IPS-15b (cell line): ENCODE results near the gene CAMKV.

Experiments
- H3K27me3 ChIP-seq: one replicate; pipeline ENCODE4 v1.6.1; 2013; ENCODE audit warnings: low read length; ENCODE audit not compliant: control insufficient read depth, insufficient read depth
- H3K36me3 ChIP-seq: one replicate; pipeline ENCODE4 v1.6.1; 2013; ENCODE audit warnings: low read length; ENCODE audit not compliant: control insufficient read depth, insufficient read depth
- H3K4me1 ChIP-seq: one replicate; pipeline ENCODE4 v1.6.1; 2013; ENCODE audit warnings: mild to moderate bottlenecking, low read length; ENCODE audit not compliant: control insufficient read depth, insufficient read depth
- H3K4me3 ChIP-seq: one replicate; pipeline ENCODE4 v1.5.1; 2013; ENCODE audit warnings: low read depth, low read length
- H3K9ac ChIP-seq: one replicate; pipeline ENCODE4 v1.6.1; 2013; ENCODE audit warnings: low read depth, mild to moderate bottlenecking, low read length
- H3K9me3 ChIP-seq: one replicate; pipeline ENCODE4 v1.6.1; 2013; ENCODE audit warnings: mild to moderate bottlenecking, low read length; ENCODE audit not compliant: control insufficient read depth, insufficient read depth

CAMKV gene

DNA sequence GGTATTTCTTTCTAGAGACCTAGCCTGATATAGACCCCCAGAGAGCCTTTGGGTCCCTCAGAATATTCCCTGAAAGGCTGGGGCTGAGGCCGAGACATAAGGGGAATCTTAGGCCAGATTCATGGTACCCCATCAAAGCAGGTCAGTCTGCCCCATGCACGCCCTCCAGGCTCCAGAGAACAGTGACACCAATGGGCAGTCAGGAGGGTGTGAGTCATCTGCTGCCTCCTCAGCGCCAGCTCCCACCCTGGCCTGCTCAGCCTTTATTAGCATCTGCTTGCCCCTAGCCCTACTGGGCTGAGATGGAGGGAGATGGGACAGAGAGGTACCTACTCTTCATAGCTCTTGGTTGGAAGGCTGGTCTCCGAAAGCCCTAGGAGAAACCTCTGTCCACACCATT is 14.3 kb upstream of the CAMKV start:
- H3K27me3 ChIP-seq, result no peaks in the 10 kb centered on the region
- H3K9me3 ChIP-seq, result no peaks in the 10 kb centered on the region
- peaks cover 21% of the 10 kb centered on the region for H3K4me1 ChIP-seq
- no peak overlapping the region for H3K4me3 ChIP-seq
- H3K9ac ChIP-seq, result no peak overlapping the region
- peaks cover 2% of the 10 kb centered on the region for H3K36me3 ChIP-seq

GRCh38 chr3:49882166-49882565 is 12.5 kb upstream of the CAMKV start:
- Histone ChIP-seq H3K4me1 (peaks cover 21% of the 10 kb centered on the region), H3K36me3 (peaks cover 2% of the 10 kb centered on the region), H3K9ac (no peak overlapping the region), H3K9me3 (no peaks in the 10 kb centered on the region), H3K4me3 (no peak overlapping the region), H3K27me3 (no peaks in the 10 kb centered on the region)

- peak overlapping the region; percentile 16 for H3K9ac ChIP-seq
- no peaks in the 10 kb centered on the region for H3K9me3 ChIP-seq
- peak overlapping the region; percentile 19 for H3K4me3 ChIP-seq
- peaks cover 2% of the 10 kb centered on the region for H3K36me3 ChIP-seq
- peaks cover 21% of the 10 kb centered on the region for H3K4me1 ChIP-seq
- H3K27me3 ChIP-seq, result no peaks in the 10 kb centered on the region
Measured at GRCh38 chr3:49880581-49881315, 11.0 kb upstream of the CAMKV start.

DNA sequence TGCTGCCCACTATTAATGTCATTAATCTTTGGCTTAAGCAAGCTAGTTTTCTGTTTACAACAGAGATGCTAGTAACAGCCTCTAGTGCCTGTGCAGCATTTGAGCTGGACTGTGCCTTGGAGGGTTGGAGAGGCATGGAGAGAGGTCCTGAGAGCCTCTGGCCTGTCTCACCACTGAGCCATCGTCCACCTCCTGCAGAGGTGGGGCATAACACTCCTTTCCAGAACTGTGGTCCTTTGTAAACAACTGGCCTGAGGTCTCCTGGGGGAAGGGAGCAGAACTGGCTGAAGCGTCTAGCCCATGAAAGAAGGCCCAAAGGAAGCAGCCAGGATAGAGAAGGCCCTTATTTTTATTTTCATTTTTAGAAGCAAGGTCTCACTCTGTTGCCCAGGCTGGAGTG is 10.0 kb upstream of the CAMKV start:
- no peaks in the 10 kb centered on the region for H3K27me3 ChIP-seq
- peaks cover 21% of the 10 kb centered on the region for H3K4me1 ChIP-seq
- H3K9me3 ChIP-seq, result no peaks in the 10 kb centered on the region
- no peak overlapping the region for H3K9ac ChIP-seq
- H3K36me3 ChIP-seq, result peaks cover 2% of the 10 kb centered on the region
- H3K4me3 ChIP-seq, result no peak overlapping the region

GRCh38 chr3:49878686-49879085 is 9.0 kb upstream of the CAMKV start:
- no peak overlapping the region for H3K4me3 ChIP-seq
- H3K36me3 ChIP-seq, result peaks cover 2% of the 10 kb centered on the region
- H3K9me3 ChIP-seq, result no peaks in the 10 kb centered on the region
- H3K9ac ChIP-seq, result no peak overlapping the region
- no peaks in the 10 kb centered on the region for H3K27me3 ChIP-seq
- H3K4me1 ChIP-seq, result peaks cover 21% of the 10 kb centered on the region

GRCh38 chr3:49877716-49878115 is 8.0 kb upstream of the CAMKV start:
- Histone ChIP-seq H3K9me3 (no peaks in the 10 kb centered on the region), H3K4me1 (peaks cover 21% of the 10 kb centered on the region), H3K27me3 (no peaks in the 10 kb centered on the region), H3K4me3 (no peak overlapping the region), H3K9ac (no peak overlapping the region), H3K36me3 (peaks cover 2% of the 10 kb centered on the region)

DNA sequence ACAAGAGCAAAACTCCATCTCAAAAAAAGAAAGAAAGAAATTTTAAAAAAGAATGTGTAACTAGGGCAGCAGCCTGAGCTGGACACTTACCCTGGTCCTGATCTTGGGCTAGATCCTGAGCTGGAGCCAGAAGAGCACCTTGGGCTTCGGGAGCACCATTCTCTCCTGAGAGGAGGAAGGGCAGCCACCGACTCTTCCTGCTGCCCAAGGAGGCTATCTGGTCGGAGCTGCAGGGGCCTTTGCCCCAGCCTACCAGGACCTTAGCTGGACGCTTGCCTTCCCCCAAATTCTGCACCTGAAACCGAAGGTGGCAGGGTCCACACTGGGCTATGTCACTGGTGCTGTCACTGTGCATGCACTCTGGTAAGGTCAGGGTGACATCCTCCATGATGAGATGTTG is 6.9 kb upstream of the CAMKV start:
- Histone ChIP-seq H3K4me1 (peaks cover 14% of the 10 kb centered on the region), H3K9ac (no peak overlapping the region), H3K36me3 (peaks cover 2% of the 10 kb centered on the region), H3K4me3 (no peak overlapping the region), H3K9me3 (no peaks in the 10 kb centered on the region), H3K27me3 (peaks cover 2% of the 10 kb centered on the region)

DNA sequence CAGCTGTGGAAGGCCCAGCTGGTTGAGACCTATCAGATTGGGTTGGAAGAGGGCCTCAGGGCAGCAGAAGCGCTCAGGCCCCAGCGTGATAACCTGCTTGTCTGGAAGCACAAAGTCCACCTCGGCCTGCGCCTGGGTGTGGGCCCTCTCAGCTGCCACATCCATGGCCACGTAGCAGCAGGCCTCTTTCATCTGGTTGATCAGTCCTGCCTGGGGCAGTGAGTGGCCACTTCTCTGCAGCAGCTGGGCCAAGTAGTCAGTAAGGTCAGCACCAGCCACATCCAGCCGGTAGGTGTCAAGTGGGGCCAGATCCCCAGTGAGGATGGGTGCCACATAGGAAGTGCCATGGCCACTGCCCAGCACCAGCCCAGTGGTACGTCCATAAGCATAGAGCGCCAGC is 3.9 kb upstream of the CAMKV start:
- no peak overlapping the region for H3K9ac ChIP-seq
- no peaks in the 10 kb centered on the region for H3K36me3 ChIP-seq
- peaks cover 3% of the 10 kb centered on the region for H3K4me1 ChIP-seq
- peaks cover 16% of the 10 kb centered on the region for H3K27me3 ChIP-seq
- H3K4me3 ChIP-seq, result no peak overlapping the region
- no peaks in the 10 kb centered on the region for H3K9me3 ChIP-seq

DNA sequence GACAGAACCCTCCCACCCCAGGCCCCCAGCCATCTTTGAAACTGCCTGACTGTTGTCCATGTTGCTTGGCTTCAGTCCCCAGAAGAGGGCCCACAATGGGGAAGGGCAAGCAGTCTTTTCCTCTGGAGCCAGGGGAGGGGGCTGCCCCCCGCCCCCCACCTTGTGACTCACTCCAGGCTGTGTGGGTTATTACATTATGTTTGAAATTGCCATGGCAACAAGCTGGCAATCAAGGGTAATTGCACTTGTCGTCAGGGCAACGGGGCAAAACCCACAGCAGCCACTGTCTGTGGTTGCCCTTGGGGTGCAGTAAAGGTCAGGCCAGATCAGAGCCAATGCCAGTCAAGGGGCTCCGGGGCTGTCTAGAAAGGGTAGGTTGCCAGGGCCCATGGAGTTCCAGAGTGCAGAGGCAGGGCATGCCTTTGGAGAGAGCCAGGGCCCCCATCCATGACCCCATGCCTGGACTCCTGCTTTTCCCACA is 3.1 kb upstream of the CAMKV start:
- peaks cover 16% of the 10 kb centered on the region for H3K27me3 ChIP-seq
- no peak overlapping the region for H3K9ac ChIP-seq
- H3K4me3 ChIP-seq, result no peak overlapping the region
- H3K9me3 ChIP-seq, result no peaks in the 10 kb centered on the region
- no peaks in the 10 kb centered on the region for H3K36me3 ChIP-seq
- H3K4me1 ChIP-seq, result peaks cover 9% of the 10 kb centered on the region

DNA sequence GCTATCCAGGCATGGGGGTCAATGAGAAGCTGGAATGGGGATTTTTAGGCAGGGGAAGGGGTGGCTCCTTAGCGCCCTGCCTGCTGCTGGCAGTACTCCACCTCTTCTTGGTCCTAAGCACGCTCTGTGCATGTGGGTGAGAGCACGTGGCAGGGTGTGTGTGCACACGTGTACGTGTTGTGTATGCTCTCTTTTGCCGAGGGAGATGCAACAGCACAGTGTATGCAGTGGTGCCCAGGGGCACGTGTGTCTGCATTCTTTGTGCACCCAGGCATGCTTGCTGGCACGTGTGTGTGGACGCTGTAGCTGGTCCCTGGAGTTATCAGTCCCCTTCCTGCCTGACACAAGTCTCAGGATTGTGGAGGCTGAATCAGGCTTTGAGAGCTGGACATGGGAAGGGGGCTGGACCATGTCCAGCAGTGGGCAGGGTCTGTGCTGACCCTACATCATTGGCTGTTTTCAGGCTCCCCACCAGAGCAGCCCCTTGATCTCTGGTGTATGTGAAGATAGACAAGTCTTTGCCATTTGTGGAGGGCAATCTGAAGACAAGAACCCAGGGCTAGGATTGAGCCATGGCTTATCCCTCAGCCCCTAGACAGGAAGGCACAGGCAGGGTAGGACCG is 1.9 kb upstream of the CAMKV start:
- Histone ChIP-seq H3K27me3 (peaks cover 16% of the 10 kb centered on the region), H3K9ac (no peak overlapping the region), H3K4me1 (peaks cover 14% of the 10 kb centered on the region), H3K4me3 (no peak overlapping the region), H3K36me3 (no peaks in the 10 kb centered on the region), H3K9me3 (no peaks in the 10 kb centered on the region)

GRCh38 chr3:49868862-49869466 is 742 bp downstream of the CAMKV start:
- no peaks in the 10 kb centered on the region for H3K9me3 ChIP-seq
- H3K36me3 ChIP-seq, result no peaks in the 10 kb centered on the region
- H3K4me3 ChIP-seq, result peak overlapping the region; percentile 72
- H3K4me1 ChIP-seq, result peaks cover 26% of the 10 kb centered on the region
- peaks cover 16% of the 10 kb centered on the region for H3K27me3 ChIP-seq
- no peak overlapping the region for H3K9ac ChIP-seq

GRCh38 chr3:49867871-49868321 is 1.8 kb downstream of the CAMKV start:
- H3K36me3 ChIP-seq, result no peaks in the 10 kb centered on the region
- H3K4me1 ChIP-seq, result peaks cover 27% of the 10 kb centered on the region
- H3K27me3 ChIP-seq, result peaks cover 16% of the 10 kb centered on the region
- H3K9ac ChIP-seq, result no peak overlapping the region
- H3K4me3 ChIP-seq, result peak overlapping the region; percentile 72
- no peaks in the 10 kb centered on the region for H3K9me3 ChIP-seq
